Measurements from ENCODE around the gene SRRD. TPM values are rescaled to one million over a fixed set of nuclear protein-coding genes. Genes with fewer than 3 reads are reported as not detected.

SRRD gene
- total RNA-seq, 1 experiment from 2014 or later = 21.9 TPM

DNA sequence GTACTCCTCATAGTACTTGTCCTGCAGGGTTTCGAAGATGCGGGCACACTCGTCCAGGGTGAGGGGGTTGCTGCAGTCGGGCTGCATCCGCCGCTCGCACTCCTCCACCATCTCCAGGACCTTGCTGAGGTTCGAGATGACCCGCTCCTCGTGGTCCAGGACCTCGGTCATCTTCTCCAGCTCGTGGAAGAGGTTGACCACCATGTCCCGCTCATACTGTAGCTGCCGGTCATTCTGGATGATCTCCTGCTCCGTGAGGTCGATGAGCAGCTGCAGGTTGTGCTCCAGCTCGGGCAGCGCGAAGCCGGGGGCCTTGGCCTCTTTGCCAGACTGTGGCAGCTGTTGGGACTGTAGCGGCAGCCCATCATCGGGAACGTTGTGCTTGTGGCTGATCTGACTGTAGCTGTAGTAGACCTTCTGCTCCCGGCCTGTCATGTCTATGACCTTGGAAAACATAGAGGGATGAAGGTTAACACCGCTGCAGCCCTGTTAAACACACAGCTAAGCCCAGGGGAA lies 15.6 kb downstream of the SRRD start:
- Histone ChIP-seq H3K27ac (ENCODE audit: low read length) (no peak overlapping the region), H3K27me3 (ENCODE audit: control insufficient read depth, insufficient read depth, low read length) (no peaks in the 10 kb centered on the region), H3K4me3 (ENCODE audit: low read depth in 2 of 2, low read length in 2 of 2) (no peak overlapping the region), H3K36me3 (ENCODE audit: control insufficient read depth, insufficient read depth, low read length) (peaks cover 22% of the 10 kb centered on the region), H3K4me1 (ENCODE audit: control insufficient read depth, insufficient read depth, low read length) (no peaks in the 10 kb centered on the region), H3K9me3 (ENCODE audit: control insufficient read depth, insufficient read depth, low read depth, low read length) (no peaks in the 10 kb centered on the region)
- TF ChIP-seq, protein P1, sequence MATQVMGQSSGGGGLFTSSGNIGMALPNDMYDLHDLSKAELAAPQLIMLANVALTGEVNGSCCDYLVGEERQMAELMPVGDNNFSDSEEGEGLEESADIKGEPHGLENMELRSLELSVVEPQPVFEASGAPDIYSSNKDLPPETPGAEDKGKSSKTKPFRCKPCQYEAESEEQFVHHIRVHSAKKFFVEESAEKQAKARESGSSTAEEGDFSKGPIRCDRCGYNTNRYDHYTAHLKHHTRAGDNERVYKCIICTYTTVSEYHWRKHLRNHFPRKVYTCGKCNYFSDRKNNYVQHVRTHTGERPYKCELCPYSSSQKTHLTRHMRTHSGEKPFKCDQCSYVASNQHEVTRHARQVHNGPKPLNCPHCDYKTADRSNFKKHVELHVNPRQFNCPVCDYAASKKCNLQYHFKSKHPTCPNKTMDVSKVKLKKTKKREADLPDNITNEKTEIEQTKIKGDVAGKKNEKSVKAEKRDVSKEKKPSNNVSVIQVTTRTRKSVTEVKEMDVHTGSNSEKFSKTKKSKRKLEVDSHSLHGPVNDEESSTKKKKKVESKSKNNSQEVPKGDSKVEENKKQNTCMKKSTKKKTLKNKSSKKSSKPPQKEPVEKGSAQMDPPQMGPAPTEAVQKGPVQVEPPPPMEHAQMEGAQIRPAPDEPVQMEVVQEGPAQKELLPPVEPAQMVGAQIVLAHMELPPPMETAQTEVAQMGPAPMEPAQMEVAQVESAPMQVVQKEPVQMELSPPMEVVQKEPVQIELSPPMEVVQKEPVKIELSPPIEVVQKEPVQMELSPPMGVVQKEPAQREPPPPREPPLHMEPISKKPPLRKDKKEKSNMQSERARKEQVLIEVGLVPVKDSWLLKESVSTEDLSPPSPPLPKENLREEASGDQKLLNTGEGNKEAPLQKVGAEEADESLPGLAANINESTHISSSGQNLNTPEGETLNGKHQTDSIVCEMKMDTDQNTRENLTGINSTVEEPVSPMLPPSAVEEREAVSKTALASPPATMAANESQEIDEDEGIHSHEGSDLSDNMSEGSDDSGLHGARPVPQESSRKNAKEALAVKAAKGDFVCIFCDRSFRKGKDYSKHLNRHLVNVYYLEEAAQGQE (IDR thresholded peaks at IDR 0.05; ENCODE audit: insufficient read depth in 1 of 2, low read depth in 2 of 2, low read length in 1 of 2) = no peak
- TF ChIP-seq, protein P2, sequence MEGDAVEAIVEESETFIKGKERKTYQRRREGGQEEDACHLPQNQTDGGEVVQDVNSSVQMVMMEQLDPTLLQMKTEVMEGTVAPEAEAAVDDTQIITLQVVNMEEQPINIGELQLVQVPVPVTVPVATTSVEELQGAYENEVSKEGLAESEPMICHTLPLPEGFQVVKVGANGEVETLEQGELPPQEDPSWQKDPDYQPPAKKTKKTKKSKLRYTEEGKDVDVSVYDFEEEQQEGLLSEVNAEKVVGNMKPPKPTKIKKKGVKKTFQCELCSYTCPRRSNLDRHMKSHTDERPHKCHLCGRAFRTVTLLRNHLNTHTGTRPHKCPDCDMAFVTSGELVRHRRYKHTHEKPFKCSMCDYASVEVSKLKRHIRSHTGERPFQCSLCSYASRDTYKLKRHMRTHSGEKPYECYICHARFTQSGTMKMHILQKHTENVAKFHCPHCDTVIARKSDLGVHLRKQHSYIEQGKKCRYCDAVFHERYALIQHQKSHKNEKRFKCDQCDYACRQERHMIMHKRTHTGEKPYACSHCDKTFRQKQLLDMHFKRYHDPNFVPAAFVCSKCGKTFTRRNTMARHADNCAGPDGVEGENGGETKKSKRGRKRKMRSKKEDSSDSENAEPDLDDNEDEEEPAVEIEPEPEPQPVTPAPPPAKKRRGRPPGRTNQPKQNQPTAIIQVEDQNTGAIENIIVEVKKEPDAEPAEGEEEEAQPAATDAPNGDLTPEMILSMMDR (IDR thresholded peaks at IDR 0.05) = no peak
- intact Hi-C loops (cut with micrococcal nuclease; ENCODE audit: unreplicated experiment) (no loop called here), in situ Hi-C loops (cut with HindIII; ENCODE audit: low pct_unique_long_range_greater_than_20kb, low sequenced_read_pairs) (no loop called here)
- DNase-seq (ENCODE audit: low read depth, low spot score) (no peak), ATAC-seq (no peak)
- CTCF ChIA-PET = no interaction called here
- BruUV-seq (replicated peaks) = no TSS peak
- POLR2A ChIA-PET = interaction anchor here (0.6 kb wide), 1 partner anchor 16 kb away, joined by 3 read pairs; the partner anchor contains the start of genes HPS4 and SRRD

DNA sequence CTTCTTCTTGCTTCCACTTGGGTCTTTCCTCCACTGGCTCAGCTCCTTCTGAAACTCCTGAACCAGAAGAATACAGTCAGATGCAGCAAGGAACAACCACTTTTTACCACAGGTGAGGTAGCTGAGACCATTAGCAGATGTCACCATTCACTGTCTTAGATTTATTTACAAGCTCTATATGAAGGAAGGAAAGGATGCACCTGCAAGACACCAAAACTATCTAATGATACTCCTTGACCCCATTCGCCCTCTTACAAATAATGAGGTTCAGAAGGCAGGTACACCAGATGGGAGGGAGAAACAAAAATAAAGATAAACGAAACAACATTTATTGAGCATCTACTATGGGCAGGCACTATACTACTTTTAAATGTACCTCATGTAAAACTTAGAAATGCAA lies 18.3 kb downstream of the SRRD start:
- Histone ChIP-seq H3K27me3 (ENCODE audit: control insufficient read depth, insufficient read depth, low read length) (no peaks in the 10 kb centered on the region), H3K9me3 (ENCODE audit: control insufficient read depth, insufficient read depth, low read depth, low read length) (no peaks in the 10 kb centered on the region), H3K36me3 (ENCODE audit: control insufficient read depth, insufficient read depth, low read length) (peaks cover 22% of the 10 kb centered on the region), H3K27ac (ENCODE audit: low read length) (no peak overlapping the region), H3K4me3 (ENCODE audit: low read depth in 2 of 2, low read length in 2 of 2) (no peak overlapping the region), H3K4me1 (ENCODE audit: control insufficient read depth, insufficient read depth, low read length) (no peaks in the 10 kb centered on the region)
- TF ChIP-seq POLR2AphosphoS5 (IDR thresholded peaks at IDR 0.05; ENCODE audit: low read depth, low read length) = no peak
- TF ChIP-seq TCF7L2 (IDR thresholded peaks at IDR 0.05; ENCODE audit: low read depth, low read length) = no peak
- TF ChIP-seq SIN3A (IDR thresholded peaks at IDR 0.05; ENCODE audit: borderline replicate concordance, insufficient read depth, low read depth, low read length) = no peak
- TF ChIP-seq, protein P2 (IDR thresholded peaks at IDR 0.05) = no peak
- TF ChIP-seq, protein P1 (IDR thresholded peaks at IDR 0.05; ENCODE audit: insufficient read depth in 1 of 2, low read depth in 2 of 2, low read length in 1 of 2) = no peak
- POLR2A ChIA-PET = interaction anchor here (0.7 kb wide), 1 partner anchor 71 kb away, joined by 4 read pairs; no protein-coding TSS in a partner anchor
- CTCF ChIA-PET = interaction anchor here (0.5 kb wide), 1 partner anchor 162 kb away, joined by 3 read pairs; no protein-coding TSS in a partner anchor
- in situ Hi-C loops (cut with HindIII; ENCODE audit: low pct_unique_long_range_greater_than_20kb, low sequenced_read_pairs) (no loop called here), intact Hi-C loops (cut with micrococcal nuclease; ENCODE audit: unreplicated experiment) (no loop called here)
- BruUV-seq (replicated peaks) = no TSS peak
- DNase-seq (ENCODE audit: low read depth, low spot score) (no peak), ATAC-seq (no peak)

Measured in Panc1 (cell line).